CD4-positive, alpha-beta T cell treated with Interferon alpha-2 for 1 hour (primary cell): Measurements from ENCODE around the gene AOPEP.

ENCODE experiments used
- DNase-seq, 2 donors: peaks; one replicate each; pipeline ENCODE4 v3.0.0-alpha.2; 2020 to 2022

AOPEP gene

GRCh38 chr9:94717761-94718160, 8.7 kb upstream of the AOPEP start:
- no peak for DNase-seq

- no peak for DNase-seq
Measured at GRCh38 chr9:94718936-94719335, 7.6 kb upstream of the AOPEP start.

GRCh38 chr9:94719878-94720277, 6.6 kb upstream of the AOPEP start:
- no peak for DNase-seq

- no peak for DNase-seq
Measured at GRCh38 chr9:94720846-94721549, 5.5 kb upstream of the AOPEP start.

- DNase-seq = no peak
Measured at GRCh38 chr9:94721754-94722153, 4.7 kb upstream of the AOPEP start.

- DNase-seq = no peak
Measured at GRCh38 chr9:94725293-94725692, 1.2 kb upstream of the AOPEP start.

GRCh38 chr9:94728719-94729118, 2.2 kb downstream of the AOPEP start:
- DNase-seq = no peak

- no peak for DNase-seq
Measured at GRCh38 chr9:94729199-94729598, 2.7 kb downstream of the AOPEP start.

- DNase-seq = no peak
Measured at GRCh38 chr9:94734054-94734754, 7.7 kb downstream of the AOPEP start.

- DNase-seq = no peak
Measured at GRCh38 chr9:94736759-94737158, 10.3 kb downstream of the AOPEP start.

- no peak for DNase-seq
Measured at GRCh38 chr9:94740145-94740840, 13.8 kb downstream of the AOPEP start.

GRCh38 chr9:94741866-94742265, 15.4 kb downstream of the AOPEP start:
- no peak for DNase-seq

- DNase-seq = no peak
Measured at GRCh38 chr9:94743035-94743954, 16.8 kb downstream of the AOPEP start.

- DNase-seq = no peak
Measured at GRCh38 chr9:94745806-94746540, 19.5 kb downstream of the AOPEP start.

- DNase-seq = no peak
Measured at GRCh38 chr9:94746541-94747370, 20.3 kb downstream of the AOPEP start.

- no peak for DNase-seq
Measured at GRCh38 chr9:94754976-94755475, 28.5 kb downstream of the AOPEP start.

- no peak for DNase-seq
Measured at GRCh38 chr9:94757158-94757557, 30.7 kb downstream of the AOPEP start.

GRCh38 chr9:94758031-94758430, 31.5 kb downstream of the AOPEP start:
- no peak for DNase-seq

GRCh38 chr9:94758880-94759279, 32.4 kb downstream of the AOPEP start:
- no peak for DNase-seq

- DNase-seq = no peak
Measured at GRCh38 chr9:94760010-94760409, 33.5 kb downstream of the AOPEP start.

- DNase-seq = no peak
Measured at GRCh38 chr9:94760660-94761059, 34.2 kb downstream of the AOPEP start.
